A673 (cell line): ENCODE data around the gene KCNC3.

ENCODE experiments used
- EZH2 ChIP-seq: fragments of 200-600 bp; sonication (generic); IDR thresholded peaks from 2 replicates; pipeline ENCODE4 v1.6.1; 2017; ENCODE audit warnings: borderline replicate concordance, low read depth, mild to moderate bottlenecking, mixed read lengths, antibody characterized with exemption, low read length; ENCODE audit not compliant: poor library complexity, severe bottlenecking
- TF ChIP-seq, protein P1 (sequence below): fragments of 300-800, 200-600 bp; sonication (generic); conservative IDR thresholded peaks from 2 replicates; pipeline ENCODE4 v1.5.1; 2017; ENCODE audit warnings: low read depth, mild to moderate bottlenecking, antibody characterized with exemption, low read length, moderate library complexity, mixed read lengths

DNA sequence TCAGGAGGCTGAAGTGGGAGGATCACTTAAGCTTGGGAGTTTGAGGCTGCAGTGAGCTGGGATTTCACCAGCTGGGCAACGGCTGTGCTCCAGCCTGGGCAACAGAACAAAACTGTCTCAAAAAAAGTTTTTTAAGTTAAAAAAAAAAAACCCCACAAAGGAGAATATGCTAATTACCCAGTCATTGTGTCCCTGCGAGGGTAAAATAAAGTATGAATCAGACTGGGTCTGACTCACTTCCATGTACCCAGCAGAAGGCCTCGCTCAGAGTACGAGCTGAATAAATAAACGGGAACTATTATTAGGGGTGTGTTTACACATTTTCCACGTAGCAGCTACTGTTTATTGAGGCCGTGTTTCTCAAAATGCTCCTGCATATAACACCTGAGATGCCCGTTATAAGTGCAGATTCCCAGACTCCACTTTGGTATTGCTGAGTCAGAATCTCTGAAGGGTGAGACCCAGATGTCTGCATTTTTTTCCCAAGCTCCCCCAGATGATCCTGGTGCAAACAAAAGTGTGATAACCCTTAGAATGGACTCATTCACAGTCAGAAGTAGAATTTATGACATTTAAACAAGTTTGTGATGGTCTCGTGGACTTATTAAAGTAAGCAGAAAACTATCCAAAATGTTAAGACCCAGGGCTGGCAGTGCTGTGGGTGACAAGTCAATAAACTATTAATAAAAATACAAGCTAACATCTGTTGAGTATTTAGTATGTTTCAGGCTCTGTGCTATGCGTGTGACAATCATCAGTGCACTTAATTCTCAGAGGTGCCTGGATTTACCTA, 28.2 kb downstream of the KCNC3 start:
- TF ChIP-seq EZH2, result no peak
- TF ChIP-seq, protein P1, sequence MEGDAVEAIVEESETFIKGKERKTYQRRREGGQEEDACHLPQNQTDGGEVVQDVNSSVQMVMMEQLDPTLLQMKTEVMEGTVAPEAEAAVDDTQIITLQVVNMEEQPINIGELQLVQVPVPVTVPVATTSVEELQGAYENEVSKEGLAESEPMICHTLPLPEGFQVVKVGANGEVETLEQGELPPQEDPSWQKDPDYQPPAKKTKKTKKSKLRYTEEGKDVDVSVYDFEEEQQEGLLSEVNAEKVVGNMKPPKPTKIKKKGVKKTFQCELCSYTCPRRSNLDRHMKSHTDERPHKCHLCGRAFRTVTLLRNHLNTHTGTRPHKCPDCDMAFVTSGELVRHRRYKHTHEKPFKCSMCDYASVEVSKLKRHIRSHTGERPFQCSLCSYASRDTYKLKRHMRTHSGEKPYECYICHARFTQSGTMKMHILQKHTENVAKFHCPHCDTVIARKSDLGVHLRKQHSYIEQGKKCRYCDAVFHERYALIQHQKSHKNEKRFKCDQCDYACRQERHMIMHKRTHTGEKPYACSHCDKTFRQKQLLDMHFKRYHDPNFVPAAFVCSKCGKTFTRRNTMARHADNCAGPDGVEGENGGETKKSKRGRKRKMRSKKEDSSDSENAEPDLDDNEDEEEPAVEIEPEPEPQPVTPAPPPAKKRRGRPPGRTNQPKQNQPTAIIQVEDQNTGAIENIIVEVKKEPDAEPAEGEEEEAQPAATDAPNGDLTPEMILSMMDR, result no peak
